ENCODE data around the gene TCF3.
A peak's percentile ranks its signal among the peaks of the same experiment; 100 is the strongest.
"Not testable (repeated sequence)": the region's sequence is repeated elsewhere in the genome, so short reads cannot be mapped to it uniquely, and the experiment has no call there.

Gene TCF3

DNA sequence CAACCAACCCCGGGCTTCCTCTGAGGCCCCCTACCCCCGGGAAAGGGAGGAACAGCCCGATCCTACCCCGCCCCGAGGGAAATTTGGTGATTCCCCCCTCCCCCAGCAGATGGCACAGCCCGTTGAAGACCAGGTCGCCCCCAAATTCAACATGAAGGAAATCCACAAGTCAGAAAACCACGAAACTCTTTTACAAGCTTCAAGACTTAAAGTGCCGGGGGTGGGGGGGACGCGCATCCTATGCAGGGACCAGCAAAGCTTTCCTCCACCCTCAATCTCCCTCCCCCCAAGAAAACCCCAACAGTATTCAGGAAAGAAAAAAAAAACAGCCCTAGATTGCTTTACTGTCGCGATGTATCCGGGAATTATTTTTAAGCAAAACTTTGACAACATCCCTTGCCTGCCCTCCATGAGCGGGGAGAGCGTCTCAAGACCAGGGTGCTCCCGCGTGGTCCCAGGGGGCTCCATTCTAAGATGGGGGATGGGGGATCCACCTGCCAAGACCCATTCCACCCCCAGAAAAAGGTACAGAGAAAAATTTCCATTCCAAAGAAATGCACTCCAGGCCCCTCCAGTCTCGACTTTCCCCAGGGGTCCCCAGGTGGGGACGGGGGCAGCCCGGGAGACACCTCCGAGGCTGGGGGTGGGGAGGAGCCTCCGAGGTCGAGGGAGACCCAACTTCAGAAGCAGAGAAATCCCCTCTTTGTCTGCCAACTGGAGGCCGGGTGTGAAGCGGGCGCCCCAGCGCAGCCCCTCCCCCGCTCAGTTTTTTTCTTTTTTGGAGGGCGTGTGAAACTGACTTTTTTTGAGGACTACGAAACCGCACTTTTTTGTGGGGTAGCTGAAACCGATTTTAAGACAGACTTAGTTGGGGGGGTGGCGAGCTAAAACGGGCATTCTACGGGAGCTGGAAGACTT, 1.5 kb downstream of the TCF3 start:
- DNase-seq, result peak; percentile 30 to 61 (median 44)

DNA sequence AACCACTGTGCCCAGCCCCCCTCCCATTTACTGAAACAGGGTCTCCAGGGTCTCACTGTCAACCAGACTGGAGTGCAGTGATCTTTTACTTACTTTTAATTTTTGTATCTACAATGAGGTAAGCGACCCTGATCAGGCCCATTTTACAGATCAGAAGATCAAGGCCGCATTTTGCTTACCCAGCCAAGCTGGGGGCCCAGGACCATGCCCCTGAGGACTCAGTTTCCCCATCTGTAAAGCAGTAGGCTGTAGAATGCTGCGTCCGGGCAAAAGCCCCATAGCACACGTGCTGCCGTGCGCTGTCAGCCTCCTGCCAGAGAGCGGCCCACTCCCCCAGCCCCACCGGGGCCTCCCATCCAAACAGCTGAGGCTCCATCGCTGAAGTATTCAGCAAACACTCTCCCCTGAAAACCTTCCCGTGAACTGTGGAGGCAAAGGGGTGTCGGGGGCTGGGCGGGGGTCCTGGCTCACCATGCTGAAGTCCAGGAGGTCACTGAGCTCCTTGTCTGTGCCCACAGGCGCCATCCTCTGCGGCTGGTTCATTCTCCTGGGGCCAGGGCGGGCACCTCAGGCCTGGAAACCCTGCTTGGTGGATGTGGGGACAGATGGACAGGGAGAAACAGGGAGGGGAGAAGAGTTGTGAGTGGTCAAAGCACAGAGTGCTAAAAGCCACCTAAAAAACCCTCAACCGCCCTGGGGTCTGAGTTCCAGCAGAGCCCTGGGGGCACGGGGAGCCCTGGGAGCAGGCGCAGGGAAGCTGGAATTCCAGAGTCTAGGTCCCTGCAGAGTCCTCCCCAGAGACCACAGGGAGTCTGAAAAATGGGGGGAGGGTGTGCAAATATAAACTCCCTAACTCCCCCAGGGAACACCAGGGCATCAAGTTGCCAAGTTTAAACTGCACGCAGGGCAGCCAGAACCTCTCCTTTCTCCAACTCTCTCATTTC, 2.4 kb downstream of the TCF3 start:
- DNase-seq, result no peak

DNA sequence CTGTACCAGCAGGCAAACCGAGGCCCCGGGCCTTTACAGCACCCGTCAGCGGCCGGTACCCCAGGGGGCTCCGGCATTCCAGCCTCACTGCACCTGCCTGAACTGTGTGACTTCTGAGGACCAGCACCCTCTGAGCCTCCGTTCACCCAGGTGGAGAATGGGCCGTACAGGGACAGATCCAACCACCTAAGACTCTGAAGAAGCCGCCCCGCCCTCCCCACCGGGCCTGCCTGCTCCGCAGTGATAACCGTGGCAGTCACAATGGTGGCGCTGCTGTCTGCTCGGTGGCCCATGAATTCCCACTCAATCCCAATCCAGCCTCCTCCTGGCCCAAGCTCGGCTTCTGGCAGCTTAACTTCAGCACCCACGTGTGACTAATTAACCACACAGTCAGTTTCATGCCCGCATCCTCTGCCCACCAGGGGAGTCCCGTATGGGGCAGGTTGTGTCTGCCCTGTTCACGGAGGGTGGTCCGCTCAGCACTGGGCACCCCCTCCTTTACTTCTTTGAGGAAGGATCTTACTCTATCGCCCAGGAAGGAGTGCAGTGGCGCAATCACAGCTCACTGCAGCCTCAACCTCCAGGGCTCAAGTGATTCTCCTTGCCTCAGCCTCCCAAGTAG, 3.4 kb downstream of the TCF3 start:
- DNase-seq, result no peak

DNA sequence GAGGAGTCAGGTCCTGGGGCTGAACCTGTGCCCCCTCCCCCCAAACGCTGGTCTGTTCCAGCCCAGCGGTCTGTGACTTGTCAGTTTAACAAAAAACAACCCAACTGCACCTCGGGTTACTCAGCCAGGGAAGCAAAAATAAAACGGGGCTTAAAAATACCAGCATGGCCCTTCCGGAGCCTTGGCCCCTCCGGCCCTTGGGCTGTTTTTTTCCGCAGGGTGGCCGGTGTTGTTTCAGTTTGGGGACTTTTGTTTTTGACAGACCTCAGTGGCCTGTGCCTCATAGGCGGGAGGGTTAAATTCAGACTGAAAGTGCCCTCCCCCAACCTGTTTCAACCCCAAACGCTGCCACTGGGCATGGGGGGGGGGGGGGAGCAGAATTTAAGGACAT, 4.0 kb downstream of the TCF3 start:
- no peak for DNase-seq

DNA sequence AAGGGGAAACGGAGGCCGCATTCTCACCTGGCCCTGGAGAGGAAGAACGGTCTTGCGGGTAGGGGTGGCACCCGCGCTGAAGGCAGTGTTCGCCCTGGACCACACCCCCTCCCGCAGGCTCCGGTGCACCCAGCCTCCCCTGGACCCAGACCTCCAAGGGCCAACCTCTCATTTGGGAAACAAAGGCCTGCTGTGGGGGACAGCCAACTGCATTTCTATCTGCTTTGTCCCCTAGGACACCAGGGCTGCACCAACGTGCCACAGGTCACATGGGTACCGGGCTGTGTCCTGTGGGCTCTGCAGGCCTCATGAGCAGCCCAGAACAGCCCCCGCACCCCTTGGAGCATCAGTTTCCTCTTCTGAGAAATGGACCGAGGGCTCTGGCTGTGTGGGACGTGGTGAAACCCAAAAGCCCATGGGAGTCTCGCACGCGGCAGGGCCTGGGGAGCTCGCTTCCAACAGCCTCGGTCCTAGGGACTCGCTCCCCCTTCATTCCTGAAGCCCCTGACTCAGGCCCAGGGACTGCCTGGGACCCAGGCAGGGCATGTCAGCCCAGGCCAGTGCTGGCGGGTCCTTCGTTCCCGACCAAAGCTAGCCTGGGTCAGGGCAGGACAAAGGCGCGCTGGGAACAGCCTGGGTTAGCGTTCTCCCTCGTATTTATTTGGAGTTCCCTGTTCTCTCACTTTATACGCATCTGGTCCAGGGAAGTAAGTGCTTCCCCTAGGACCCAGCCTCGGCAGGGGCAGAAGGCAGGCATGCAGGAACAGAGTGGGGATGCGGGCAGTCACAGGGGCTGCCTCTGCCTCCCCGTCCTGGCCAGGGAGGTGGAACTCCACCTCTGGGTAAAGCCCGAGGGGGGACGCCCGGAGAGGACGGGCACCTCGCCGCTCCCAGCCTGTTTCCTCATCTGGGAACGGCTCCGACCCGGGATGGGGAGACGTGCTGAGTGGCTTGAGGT, 4.6 kb downstream of the TCF3 start:
- no peak for DNase-seq

DNA sequence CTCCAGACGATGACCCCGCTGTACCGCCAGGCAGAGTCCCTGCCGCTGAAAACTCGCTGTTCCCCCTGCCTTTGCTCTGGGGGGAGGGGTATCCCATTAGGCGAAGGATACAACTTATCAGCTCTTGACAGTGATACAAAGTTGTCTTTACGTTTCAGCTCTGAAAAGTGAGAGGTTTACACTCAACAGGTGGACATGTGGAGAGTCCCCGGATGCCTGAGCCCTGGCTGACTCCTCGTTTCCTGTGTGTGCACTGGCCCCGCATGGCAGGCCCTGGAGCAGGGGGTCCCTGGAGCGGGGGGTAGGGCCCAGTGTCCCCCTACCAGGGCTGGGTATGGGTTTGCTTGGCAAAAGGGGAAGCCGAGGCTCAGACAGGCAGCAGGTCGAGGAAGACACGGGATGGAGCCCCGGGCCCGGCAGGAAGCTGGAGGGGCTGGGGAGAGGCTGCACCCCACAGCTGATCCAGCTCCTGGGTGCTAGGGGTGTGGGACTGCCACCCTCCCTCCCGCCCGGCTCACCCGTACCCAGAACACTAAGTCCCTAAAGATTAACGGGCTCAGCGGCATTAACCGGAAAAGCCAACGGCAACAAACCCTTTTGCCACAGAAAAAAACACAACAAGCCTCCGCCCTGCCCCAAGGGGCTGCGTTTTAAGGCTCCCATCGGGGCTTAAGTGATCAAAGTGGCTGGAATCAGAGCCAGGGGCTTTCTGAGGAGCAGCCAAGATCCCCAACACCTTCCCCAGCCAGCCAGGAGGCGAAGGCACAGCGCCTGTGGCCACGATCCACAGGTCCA, 5.6 kb downstream of the TCF3 start:
- DNase-seq, result no peak

DNA sequence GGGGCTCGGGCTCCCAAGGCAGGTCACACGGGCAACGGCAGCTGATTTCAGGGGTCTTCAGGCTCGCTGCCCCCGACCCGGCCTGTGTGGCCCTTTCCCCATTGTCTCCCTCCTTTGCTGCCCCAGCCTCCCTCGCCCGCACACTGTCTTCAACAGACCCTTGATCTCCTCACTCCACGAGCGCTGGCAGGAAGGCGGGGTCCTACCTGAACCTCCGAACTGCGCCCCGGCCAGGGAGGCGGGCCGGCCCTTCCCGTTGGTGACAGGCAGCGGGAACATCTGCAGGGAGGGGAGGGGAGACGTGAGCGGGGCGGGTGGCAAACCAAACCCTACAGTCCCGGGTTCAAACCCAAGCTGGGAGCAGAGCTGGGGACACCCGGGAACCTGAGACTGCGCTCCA, 6.3 kb downstream of the TCF3 start:
- DNase-seq, result no peak

DNA sequence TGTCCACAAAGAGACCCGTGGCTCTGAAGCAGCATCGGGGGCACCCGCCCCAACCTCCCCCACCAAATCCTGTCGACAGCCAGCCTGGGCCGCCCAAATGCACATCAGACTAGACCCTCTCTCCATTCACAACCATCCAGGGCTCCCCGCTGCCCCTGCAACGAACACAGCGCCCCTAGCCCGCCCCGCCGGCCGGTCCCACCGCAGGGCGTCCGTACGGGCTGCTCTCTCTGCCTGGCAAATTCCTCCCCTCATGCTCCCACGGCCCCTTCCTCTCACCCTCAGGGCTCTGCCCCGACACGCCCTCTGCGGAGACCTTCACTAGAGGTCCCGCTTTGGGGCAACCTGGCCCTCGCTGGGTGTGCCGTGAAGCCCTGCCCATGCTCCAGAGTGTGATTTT, 7.1 kb downstream of the TCF3 start:
- DNase-seq, result no peak

DNA sequence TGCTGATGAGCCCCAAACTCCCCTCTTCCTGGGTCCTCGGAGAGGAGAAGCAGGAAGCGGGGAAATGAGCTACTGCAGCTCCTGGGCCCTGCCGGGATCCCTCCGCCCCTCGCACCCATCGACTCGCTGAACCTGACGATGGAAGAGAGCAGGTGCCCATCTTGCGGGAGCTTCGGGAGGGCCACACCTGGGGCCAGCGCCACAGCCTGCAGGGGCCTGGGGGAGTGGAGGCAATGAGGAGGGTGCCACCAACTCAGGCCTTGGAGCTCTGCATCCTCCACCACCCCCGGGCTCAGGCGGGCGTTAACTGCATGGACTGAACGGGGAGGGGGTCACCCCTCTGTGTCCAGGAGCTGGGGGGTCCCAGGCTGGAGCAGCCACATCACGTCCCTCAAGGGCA, 8.3 kb downstream of the TCF3 start:
- peak in 1 of 5 donors; percentile 10 for DNase-seq

DNA sequence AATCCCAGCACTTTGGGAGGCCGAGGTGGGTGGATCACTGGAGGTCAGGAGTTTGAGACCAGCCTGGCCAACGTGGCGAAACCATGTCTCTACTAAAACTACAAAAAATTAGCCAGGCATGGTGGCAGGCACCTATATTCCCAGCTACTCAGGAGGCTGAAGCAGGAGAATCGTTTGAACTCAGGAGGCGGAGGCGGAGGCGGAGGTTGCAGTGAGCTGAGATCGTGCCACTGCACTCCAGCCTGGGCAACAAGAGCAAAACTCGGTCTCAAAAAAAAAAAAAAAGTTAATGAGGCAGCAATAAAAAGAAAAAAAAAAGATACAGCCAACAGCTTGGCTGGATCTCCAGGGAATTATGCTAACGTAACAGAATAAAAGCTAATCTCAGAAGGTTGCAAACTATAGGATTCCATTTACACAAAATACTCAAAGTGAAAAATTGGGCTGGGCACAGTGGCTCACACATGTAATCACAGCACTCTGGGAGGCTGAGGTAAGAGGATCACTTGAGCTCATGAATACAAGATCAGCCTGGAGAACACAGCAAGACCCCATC, 11.4 kb downstream of the TCF3 start:
- DNase-seq, result not testable (repeated sequence)

DNA sequence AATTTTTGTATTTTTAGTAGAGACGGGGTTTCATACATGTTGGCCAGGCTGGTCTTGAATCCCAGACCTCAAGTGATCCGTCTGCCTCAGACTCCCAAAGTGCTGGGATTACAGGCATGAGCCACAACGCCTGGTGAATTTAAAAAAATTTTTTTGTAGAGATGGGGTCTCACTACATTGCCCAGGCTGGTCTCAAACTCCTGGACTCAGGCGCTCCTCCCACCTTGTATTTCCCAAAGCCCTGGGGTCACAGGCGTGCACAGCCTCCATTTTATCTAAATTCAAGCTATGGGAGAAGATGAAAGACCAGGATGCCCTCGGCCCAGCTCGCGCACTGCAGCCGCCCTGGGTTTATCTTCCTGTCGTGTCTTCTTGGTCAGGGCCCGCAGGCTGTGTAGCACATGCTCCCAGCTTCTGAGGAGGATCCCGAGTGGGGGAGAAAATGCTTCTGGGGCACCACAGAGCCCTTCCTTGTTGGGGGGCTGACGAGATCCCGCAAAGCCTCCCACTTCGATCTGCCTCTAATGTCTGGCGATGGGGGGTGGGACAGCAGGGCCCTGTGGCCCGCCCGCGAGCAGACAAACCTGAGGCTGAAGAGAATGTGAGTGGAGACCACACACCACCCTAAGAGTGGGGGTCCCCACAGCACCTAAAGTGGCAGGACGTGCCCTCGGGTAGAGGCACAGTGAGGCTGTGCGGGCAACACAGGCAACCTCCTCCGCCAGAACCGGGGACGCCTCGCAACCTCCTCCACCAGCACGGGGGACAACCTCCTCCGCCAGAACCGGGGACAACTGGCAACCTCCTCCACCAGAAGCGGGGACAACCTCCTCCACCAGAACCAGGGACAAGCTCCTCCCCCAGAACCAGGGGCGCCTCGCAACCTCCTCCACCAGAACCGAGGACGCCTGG, 15.8 kb downstream of the TCF3 start:
- no peak for DNase-seq

DNA sequence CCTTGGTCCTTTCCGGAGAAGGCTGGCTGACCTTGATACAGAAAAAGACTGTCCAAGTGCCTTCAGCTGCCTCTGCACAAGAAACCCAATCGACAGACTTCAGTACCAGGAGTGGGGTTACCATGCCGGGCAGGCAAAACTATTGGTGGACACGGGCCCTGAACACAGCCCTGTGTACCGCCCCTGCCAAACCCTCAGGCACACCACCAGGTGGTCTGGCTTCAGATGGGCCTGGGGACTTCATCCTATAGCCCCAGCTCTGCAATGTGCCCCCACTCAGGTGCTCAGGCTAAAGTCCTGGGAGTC, 17.5 kb downstream of the TCF3 start:
- DNase-seq, result no peak

DNA sequence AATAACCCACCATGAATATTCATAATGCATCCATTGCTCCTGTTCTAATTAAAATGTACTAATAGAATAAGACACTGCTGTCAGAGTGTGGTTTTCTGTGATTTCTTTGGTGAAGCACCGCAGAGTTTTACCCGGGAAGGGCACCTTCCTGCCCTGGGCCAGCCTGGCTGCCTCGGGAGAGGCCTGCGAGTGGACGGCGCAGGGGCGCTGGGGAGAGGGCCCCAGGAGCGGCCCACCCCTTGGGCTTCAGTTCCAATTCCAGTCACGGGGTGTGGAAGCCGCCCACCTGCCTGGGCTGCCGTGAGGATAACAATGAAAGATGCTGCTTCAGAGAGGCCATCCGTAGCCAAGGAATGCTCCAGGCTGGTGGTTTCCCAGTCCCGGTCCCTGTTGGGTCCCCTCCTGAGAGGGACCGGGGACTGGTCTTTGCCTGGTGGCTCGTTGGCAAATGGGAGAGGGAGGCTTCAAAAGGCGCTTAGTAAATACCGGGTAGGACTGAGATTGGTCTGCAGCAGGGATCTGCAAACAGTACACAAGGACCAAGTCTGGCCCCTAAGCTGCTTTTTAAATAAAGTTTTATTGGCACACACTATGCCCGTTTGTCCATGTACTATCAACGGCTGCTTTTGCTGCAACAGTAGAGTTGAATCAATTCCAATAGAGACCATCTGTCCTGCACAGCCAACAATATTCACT, 18.0 kb downstream of the TCF3 start:
- DNase-seq, result no peak

DNA sequence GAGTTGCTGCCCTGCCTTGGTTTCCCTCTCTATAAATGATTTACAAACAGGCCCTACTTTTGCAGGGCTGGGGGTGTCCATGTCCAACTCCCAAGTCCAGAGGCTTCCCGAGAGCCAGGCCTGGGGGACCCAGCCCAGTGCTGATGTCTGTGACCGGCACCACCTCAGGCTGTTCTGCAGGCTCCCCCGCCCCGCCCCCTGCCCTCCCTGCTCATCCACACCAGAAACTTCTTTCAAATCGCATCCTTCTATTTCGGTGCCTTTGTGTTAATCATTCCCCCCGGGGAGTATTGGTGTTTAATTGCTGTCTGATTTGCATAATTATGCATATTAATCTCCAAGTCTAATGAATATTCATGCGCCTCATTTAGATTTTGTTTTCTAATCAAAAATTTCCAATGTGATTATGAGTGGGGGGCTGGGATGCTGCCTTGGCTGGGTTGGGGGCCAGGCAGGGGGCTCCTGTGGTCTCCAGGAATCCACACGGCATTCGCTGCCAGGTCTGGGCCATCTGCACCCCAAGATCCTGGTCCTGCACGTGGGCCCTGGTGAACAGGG, 19.1 kb downstream of the TCF3 start:
- DNase-seq, result no peak

DNA sequence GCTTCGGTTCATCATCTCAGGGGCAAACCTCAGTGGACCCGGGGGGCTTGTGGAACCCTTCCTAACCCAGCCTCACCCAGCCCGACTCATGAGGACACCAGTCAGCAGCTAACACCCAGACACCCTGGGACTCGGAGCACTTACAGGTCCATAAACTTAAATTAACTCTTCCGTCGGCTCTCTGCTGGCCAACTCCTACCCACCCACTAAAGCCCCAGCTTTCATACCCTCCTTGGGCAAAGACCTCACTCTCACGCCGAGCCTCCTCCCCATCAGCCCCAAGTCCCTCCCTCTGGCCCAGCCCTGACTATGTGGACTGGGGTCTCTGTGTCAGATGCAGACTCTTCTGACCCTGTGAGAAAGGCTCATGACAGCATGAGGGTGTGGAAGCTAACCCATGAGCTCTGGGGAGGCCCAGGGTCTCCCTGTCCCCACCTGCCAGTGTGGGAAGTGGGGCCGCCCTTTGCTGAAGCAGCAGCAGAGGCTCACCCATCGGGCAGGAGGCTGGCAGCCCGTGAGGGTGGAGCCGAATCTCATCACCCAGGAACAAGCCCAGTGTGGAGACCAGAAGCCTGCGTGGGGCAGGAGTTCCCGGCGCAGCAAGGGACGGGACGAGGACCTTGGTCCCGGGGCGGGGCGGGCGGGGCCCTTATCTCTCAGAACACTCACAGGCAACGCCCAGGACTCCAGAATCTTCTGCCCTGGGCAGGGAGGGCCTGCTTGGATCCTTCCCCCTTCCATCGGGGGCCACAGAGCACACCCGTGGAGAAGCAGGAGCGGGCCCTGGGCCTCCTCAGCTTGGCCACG, 19.8 kb downstream of the TCF3 start:
- DNase-seq, result no peak

DNA sequence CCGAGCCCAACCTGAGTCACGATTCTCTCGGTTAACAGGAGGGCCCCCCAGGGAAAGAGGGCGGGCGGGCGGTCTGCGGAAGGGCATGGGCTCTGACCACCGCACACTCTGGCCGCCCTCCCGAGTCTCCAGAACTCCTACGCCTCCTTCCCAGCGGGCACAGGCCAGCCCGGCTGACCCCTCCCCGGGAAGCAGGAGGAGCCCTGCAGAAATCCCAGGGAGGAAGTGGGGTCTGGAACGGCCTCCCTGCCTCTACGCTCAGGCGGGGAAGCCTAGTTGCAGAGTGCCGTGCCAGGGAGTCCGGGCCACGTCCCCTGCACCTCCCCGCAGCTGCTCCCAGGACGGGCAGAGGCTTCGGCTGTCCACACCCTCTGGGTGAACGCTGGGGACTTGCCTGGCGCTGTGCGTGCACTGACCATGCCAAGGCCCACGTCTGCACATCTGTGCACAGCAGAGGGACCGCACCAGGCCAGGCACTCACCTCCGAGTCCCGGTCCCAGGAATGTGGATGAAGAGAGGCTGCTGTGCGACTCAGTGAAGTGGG, 20.8 kb downstream of the TCF3 start:
- DNase-seq, result no peak

DNA sequence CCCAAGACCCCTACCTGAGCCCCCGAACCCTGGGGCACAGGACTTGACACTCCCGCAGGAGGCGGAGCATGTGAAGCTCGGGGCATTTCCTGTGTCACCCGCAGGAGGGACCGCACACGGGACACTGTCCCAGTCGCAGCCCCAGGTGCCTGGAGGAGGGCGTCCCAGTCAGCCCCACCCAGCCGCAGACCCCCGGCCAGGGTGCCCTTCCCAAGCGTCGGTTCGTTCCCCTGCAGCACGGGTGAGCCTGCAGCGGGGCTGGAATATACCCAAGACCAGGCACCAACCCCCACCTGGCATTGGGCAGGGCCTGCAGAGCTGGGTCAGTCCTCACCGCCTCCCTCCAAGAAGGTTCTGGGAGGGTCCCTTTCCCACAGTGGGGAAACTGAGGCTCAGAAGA, 21.6 kb downstream of the TCF3 start:
- no peak for DNase-seq

DNA sequence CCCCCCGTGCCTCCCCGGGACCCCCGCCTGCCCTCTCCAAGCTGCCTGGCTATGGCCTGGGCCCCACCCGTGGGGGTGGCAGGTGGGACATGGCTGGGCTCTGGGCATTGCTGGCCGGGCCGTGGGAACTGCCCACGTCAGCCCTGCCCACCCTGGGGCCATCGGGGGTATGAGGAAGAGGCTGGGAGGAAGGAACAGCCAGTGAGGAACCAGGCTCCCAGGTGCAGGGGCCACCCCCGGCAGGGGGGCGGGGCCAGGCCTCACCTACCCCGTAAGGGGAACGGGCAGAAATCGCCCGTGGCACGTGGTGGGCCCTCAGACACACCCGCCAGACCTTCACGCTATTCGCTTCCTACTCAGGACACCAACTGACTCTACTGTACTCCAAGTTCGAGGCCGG, 22.4 kb downstream of the TCF3 start:
- DNase-seq, result no peak

Data from T-helper 1 cell (primary cell).